Osteocyte (in vitro differentiated cells): ENCODE results near the gene AKNA. TPM values are rescaled to one million over a fixed set of nuclear protein-coding genes. Genes with fewer than 3 reads are reported as not detected.

Source experiments
- DNase-seq: peaks from one replicate; pipeline ENCODE4 v3.0.0; 2021; ENCODE audit warnings: mixed read lengths; ENCODE audit not compliant: unreplicated experiment; ENCODE audit errors: extremely low spot score
- H3K27ac Mint-ChIP-seq: one replicate; pipeline ENCODE4 v1.8.0; 2021; ENCODE audit warnings: mild to moderate bottlenecking, mixed read lengths; ENCODE audit not compliant: unreplicated experiment
- H3K27me3 Mint-ChIP-seq: one replicate; pipeline ENCODE4 v1.8.0; 2021; ENCODE audit warnings: mixed read lengths; ENCODE audit not compliant: unreplicated experiment
- H3K36me3 Mint-ChIP-seq: one replicate; pipeline ENCODE4 v1.8.0; 2021; ENCODE audit warnings: mixed read lengths; ENCODE audit not compliant: unreplicated experiment
- H3K4me1 Mint-ChIP-seq: one replicate; pipeline ENCODE4 v1.8.0; 2021; ENCODE audit warnings: mixed read lengths; ENCODE audit not compliant: unreplicated experiment
- H3K4me3 Mint-ChIP-seq: one replicate; pipeline ENCODE4 v1.8.0; 2021; ENCODE audit warnings: mild to moderate bottlenecking, moderate library complexity, mixed read lengths; ENCODE audit not compliant: unreplicated experiment
- H3K9me3 Mint-ChIP-seq: one replicate; pipeline ENCODE4 v1.8.0; 2021; ENCODE audit warnings: mixed read lengths; ENCODE audit not compliant: unreplicated experiment
- total RNA-seq: library from RNA; stranded (reverse); gene quantifications from 2 replicates; pipeline ENCODE4 v1.2.1, GENCODE V29; 2021
- TF ChIP-seq, protein P1 (sequence below): fragments of 200-600 bp; sonication (generic); IDR thresholded peaks from 2 replicates; pipeline ENCODE4 v1.5.0; 2021; ENCODE audit warnings: antibody characterized with exemption, mild to moderate bottlenecking, moderate library complexity

AKNA gene
- total RNA-seq, 1 donor from 2014 or later = 36.0 TPM

GRCh38 chr9:114361542-114361941 lies 26.2 kb downstream of the AKNA start:
- no peak overlapping the region for H3K27ac Mint-ChIP-seq
- no peaks in the 10 kb centered on the region for H3K27me3 Mint-ChIP-seq
- no peak for DNase-seq
- H3K4me1 Mint-ChIP-seq = peaks cover 9% of the 10 kb centered on the region
- H3K4me3 Mint-ChIP-seq = no peak overlapping the region
- H3K36me3 Mint-ChIP-seq = peaks cover 60% of the 10 kb centered on the region
- H3K9me3 Mint-ChIP-seq = no peaks in the 10 kb centered on the region
- TF ChIP-seq, protein P1, sequence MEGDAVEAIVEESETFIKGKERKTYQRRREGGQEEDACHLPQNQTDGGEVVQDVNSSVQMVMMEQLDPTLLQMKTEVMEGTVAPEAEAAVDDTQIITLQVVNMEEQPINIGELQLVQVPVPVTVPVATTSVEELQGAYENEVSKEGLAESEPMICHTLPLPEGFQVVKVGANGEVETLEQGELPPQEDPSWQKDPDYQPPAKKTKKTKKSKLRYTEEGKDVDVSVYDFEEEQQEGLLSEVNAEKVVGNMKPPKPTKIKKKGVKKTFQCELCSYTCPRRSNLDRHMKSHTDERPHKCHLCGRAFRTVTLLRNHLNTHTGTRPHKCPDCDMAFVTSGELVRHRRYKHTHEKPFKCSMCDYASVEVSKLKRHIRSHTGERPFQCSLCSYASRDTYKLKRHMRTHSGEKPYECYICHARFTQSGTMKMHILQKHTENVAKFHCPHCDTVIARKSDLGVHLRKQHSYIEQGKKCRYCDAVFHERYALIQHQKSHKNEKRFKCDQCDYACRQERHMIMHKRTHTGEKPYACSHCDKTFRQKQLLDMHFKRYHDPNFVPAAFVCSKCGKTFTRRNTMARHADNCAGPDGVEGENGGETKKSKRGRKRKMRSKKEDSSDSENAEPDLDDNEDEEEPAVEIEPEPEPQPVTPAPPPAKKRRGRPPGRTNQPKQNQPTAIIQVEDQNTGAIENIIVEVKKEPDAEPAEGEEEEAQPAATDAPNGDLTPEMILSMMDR = no peak

DNA sequence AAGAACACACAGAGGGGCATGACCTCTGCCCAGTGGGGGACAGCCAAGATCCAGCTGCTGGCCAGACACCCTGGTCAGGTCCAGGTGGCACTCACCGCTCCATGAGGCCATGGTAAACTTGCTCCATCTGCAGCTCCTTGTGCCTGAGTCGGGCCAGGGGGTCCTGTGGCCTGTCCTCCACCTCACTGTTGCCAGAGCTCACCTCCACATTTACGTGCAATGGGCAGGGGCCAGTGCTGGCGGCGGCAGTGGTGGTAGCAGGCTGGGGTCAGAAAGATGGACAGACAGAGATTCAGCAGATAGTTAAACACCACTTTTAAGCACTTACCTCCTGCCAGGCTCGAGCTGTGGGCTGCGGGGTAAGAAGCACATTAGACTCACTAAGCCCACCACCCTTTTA lies 28.0 kb downstream of the AKNA start:
- no peak for DNase-seq
- H3K4me1 Mint-ChIP-seq = no peaks in the 10 kb centered on the region
- no peaks in the 10 kb centered on the region for H3K27me3 Mint-ChIP-seq
- H3K9me3 Mint-ChIP-seq = no peaks in the 10 kb centered on the region
- peaks cover 59% of the 10 kb centered on the region for H3K36me3 Mint-ChIP-seq
- TF ChIP-seq, protein P1 = no peak
- H3K27ac Mint-ChIP-seq = no peak overlapping the region
- H3K4me3 Mint-ChIP-seq = no peak overlapping the region

DNA sequence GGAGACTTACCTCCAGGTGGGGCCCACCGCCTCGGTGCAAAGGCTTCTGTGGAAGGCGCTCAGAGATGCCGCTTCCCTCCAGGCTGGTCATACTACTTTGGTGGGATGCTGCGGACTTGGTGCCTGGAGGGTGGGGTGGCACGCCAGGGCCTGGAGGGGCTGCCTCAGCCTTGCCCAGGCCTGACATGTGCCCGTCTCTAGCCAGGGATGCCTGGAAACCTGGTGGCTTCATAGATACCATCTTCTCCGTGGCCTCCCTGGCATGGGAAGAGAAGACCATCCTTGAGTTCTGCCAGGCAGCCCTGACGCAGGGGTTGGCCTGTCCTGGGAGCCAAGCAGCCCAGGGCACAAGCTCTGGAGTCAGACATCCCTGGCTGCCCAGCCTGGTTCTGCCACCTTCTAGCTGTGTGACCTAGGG lies 29.9 kb downstream of the AKNA start:
- no peak for DNase-seq
- H3K36me3 Mint-ChIP-seq = peaks cover 45% of the 10 kb centered on the region
- TF ChIP-seq, protein P1 = no peak
- H3K4me3 Mint-ChIP-seq = no peak overlapping the region
- H3K9me3 Mint-ChIP-seq = no peaks in the 10 kb centered on the region
- H3K27me3 Mint-ChIP-seq = no peaks in the 10 kb centered on the region
- H3K4me1 Mint-ChIP-seq = no peaks in the 10 kb centered on the region
- H3K27ac Mint-ChIP-seq = no peak overlapping the region

- DNase-seq = no peak
- TF ChIP-seq, protein P1 = no peak
- H3K36me3 Mint-ChIP-seq = peaks cover 43% of the 10 kb centered on the region
- no peaks in the 10 kb centered on the region for H3K27me3 Mint-ChIP-seq
- no peak overlapping the region for H3K4me3 Mint-ChIP-seq
- no peak overlapping the region for H3K27ac Mint-ChIP-seq
- H3K9me3 Mint-ChIP-seq = no peaks in the 10 kb centered on the region
- H3K4me1 Mint-ChIP-seq = no peaks in the 10 kb centered on the region
Observed at GRCh38 chr9:114357360-114357759, 30.4 kb downstream of the AKNA start.

- H3K27me3 Mint-ChIP-seq = no peaks in the 10 kb centered on the region
- no peak overlapping the region for H3K4me3 Mint-ChIP-seq
- H3K36me3 Mint-ChIP-seq = peaks cover 43% of the 10 kb centered on the region
- TF ChIP-seq, protein P1 = no peak
- H3K9me3 Mint-ChIP-seq = no peaks in the 10 kb centered on the region
- DNase-seq = no peak
- H3K27ac Mint-ChIP-seq = no peak overlapping the region
- H3K4me1 Mint-ChIP-seq = no peaks in the 10 kb centered on the region
Observed at GRCh38 chr9:114356792-114357191, 31.0 kb downstream of the AKNA start.
